GM12878 (cell line): ENCODE results near the gene REEP6. TPM values are rescaled to one million over a fixed set of nuclear protein-coding genes. Genes with fewer than 3 reads are reported as not detected.

Experiments
- ATAC-seq: fragments of 200-7000 bp; cut with Tn5 transposase; 3 replicates; pipeline ENCODE4 v1.9.1; 2020; ENCODE audit warnings: mild to moderate bottlenecking, moderate library complexity
- BruUV-seq: library from RNA; stranded (reverse); fragments of 400-500 nt; replicated peaks from 2 replicates; lab custom pipeline; 2021; lab: Mats Ljungman, UMichigan
- CTCF ChIA-PET: fragments of 300-600 bp; sonication (Branson Sonifier 250); formaldehyde crosslinking; extraction: SDS; loops from one replicate; lab custom pipeline; 2021; ENCODE audit warnings: inconsistent platforms; lab: Yijun Ruan, JAX
- POLR2A ChIA-PET: fragments of 350-600 bp; formaldehyde crosslinking; extraction: SDS; loops from one replicate; lab custom pipeline; 2021; ENCODE audit warnings: inconsistent platforms; lab: Charles Lee
- RAD21 ChIA-PET: fragments of 300-600 bp; sonication (Branson Sonifier 250); formaldehyde crosslinking; loops from one replicate; lab custom pipeline; 2023; ENCODE audit warnings: antibody characterized with exemption; ENCODE audit not compliant: unreplicated experiment; lab: Charles Lee
- SMC1A ChIA-PET: fragments of 300-600 bp; sonication (Branson Sonifier 250); formaldehyde crosslinking; loops from one replicate; lab custom pipeline; 2023; ENCODE audit not compliant: unreplicated experiment, uncharacterized antibody; lab: Charles Lee
- DNase-seq: peaks from one replicate; pipeline ENCODE4 v3.0.0-alpha.2; 2011; ENCODE audit warnings: low read depth, low spot score
- FAIRE-seq: peaks from 3 replicates; lab custom pipeline; 2011; peaks lifted over from hg19 to GRCh38; lab: Jason Lieb, UNC
- H2AFZ ChIP-seq: 2 replicates; pipeline ENCODE4 v1.6.0; 2011; ENCODE audit warnings: low read depth, low read length, control low read depth; ENCODE audit not compliant: control insufficient read depth
- H3K27ac ChIP-seq: 2 replicates; pipeline ENCODE4 v1.5.1; 2011; ENCODE audit warnings: control low read depth; ENCODE audit not compliant: control insufficient read depth, insufficient read depth
- H3K27me3 ChIP-seq, 2 experiments: replicated peaks in 1 of 2; 2 replicates each; pipeline versions ENCODE4 v1.6.0 to v1.6.1; 2011; ENCODE audit warnings: low read length in 1 of 2; ENCODE audit not compliant: control insufficient read depth in 2 of 2, insufficient read depth in 2 of 2
- H3K36me3 ChIP-seq, 2 experiments: 2 replicates each; pipeline ENCODE4 v1.5.1; 2011; ENCODE audit warnings: low read length in 1 of 2; ENCODE audit not compliant: control insufficient read depth in 2 of 2, insufficient read depth in 2 of 2
- H3K4me1 ChIP-seq: 2 replicates; pipeline ENCODE4 v1.6.1; 2011; ENCODE audit warnings: mild to moderate bottlenecking, low read length, moderate library complexity, mixed read lengths; ENCODE audit not compliant: control insufficient read depth, insufficient read depth
- H3K4me2 ChIP-seq: 2 replicates; pipeline ENCODE4 v1.6.0; 2011; ENCODE audit warnings: control low read depth; ENCODE audit not compliant: control insufficient read depth, insufficient read depth
- H3K4me3 ChIP-seq: fragments of 200-600 bp; sonication (generic); 2 replicates; pipeline ENCODE4 v1.5.1; 2016
- H3K79me2 ChIP-seq: 2 replicates; pipeline ENCODE4 v1.6.0; 2011; ENCODE audit warnings: low read length; ENCODE audit not compliant: control insufficient read depth, insufficient read depth
- H3K9ac ChIP-seq: 2 replicates; pipeline ENCODE4 v1.8.0; 2011; ENCODE audit warnings: low read length, control low read depth, mixed read lengths; ENCODE audit not compliant: control insufficient read depth, insufficient read depth
- H3K9me3 ChIP-seq: replicated peaks from 3 replicates; pipeline ENCODE4 v1.5.1; 2011; ENCODE audit warnings: mild to moderate bottlenecking, low read length; ENCODE audit not compliant: control insufficient read depth, insufficient read depth
- H4K20me1 ChIP-seq: 2 replicates; pipeline ENCODE4 v1.6.0; 2011; ENCODE audit not compliant: control insufficient read depth, insufficient read depth
- JUND ChIP-seq: IDR thresholded peaks from 2 replicates; pipeline ENCODE4 v1.6.1; 2012; ENCODE audit warnings: low read depth, mild to moderate bottlenecking, low read length, improper control_type of control experiment, moderate library complexity
- MEF2B ChIP-seq: fragments of 450-650 bp; IDR thresholded peaks from 2 replicates; pipeline ENCODE4 v1.6.1; 2018; ENCODE audit warnings: mild to moderate bottlenecking, moderate library complexity; ENCODE audit not compliant: partially characterized antibody, poor library complexity, severe bottlenecking
- POLR2AphosphoS5 ChIP-seq: IDR thresholded peaks from 2 replicates; pipeline ENCODE4 v1.6.1; 2011; ENCODE audit warnings: mild to moderate bottlenecking, low read length, inconsistent platforms
- SMAD5 ChIP-seq: IDR thresholded peaks from 2 replicates; pipeline ENCODE4 v1.6.1; 2016; ENCODE audit warnings: antibody characterized with exemption, low read depth
- STAT1 ChIP-seq: fragments of 450-650 bp; conservative IDR thresholded peaks from 2 replicates; pipeline ENCODE4 v1.6.1; 2014; ENCODE audit warnings: antibody characterized with exemption, mild to moderate bottlenecking
- STAT3 ChIP-seq: IDR thresholded peaks from 2 replicates; pipeline ENCODE4 v1.6.1; 2011; ENCODE audit warnings: low read depth, low read length, improper control_type of control experiment
- ZNF24 ChIP-seq: fragments of 450-650 bp; IDR thresholded peaks from 2 replicates; pipeline ENCODE4 v1.6.1; 2017; ENCODE audit warnings: antibody characterized with exemption, mild to moderate bottlenecking
- WGBS: methylation state at CpG from one replicate; pipeline ENCODE4 v1.1.6; 2016; ENCODE audit warnings: low lambda C conversion rate; ENCODE audit not compliant: insufficient replicate concordance, insufficient coverage; ENCODE audit errors: missing lambda C conversion rate; 5-methylcytosine and 5-hydroxymethylcytosine counted together
- in situ Hi-C: fragments of 300-500 bp; cut with MboI; formaldehyde crosslinking; loops from 9 replicates; pipeline ENCODE4 v1.14.3; 2018; ENCODE audit warnings: mixed read lengths
- intact Hi-C: fragments of 100-400 bp; cut with micrococcal nuclease; formaldehyde crosslinking; loops from one replicate; pipeline ENCODE4 v1.14.2; 2022; ENCODE audit not compliant: unreplicated experiment
- polyA plus RNA-seq, 11 experiments: library from polyadenylated mRNA; depleted of rRNA in 4 of 11; unstranded in 6 of 11; stranded (reverse) in 5 of 11; fragments of >200 nt; fragmentation: Nextera tagmentation in 4 of 11; fragmentation: Illumina TruSeq in 1 of 11; extraction: Ambion mirVana in 4 of 11; extraction: Trizol in 1 of 11; gene quantifications; 1 replicate in 1 of 11; 2 replicates in 10 of 11; pipeline versions ENCODE4 v1.2.1 to v1.2.3, GENCODE V29; 2011 to 2016; ENCODE audit warnings: inconsistent platforms in 2 of 11, missing spikeins in 2 of 11, low read depth in 1 of 11
- total RNA-seq, 4 experiments: library from RNA; depleted of rRNA in 3 of 4; stranded (reverse); fragments of >200 nt in 3 of 4; fragmentation: Illumina TruSeq in 1 of 4; extraction: Trizol in 1 of 4; gene quantifications; 2 replicates each; pipeline versions ENCODE4 v1.2.1 to v1.2.3, GENCODE V29; 2013 to 2021
- TF ChIP-seq, protein P1 (sequence below): fragments of 450-650 bp; IDR thresholded peaks from 2 replicates; pipeline ENCODE4 v1.6.1; 2017; ENCODE audit warnings: mild to moderate bottlenecking, moderate library complexity

REEP6 gene
- total and polyA plus RNA-seq, 10 of the 15 experiments (the other 5 are each of a cell fraction or from before 2014, with no cell fraction given), result 0.06 to 1.1 (median 0.39) TPM; not detected in 2

GRCh38 chr19:1522838-1523237 lies 31.9 kb downstream of the REEP6 start (continued):
- TF ChIP-seq, protein P1, sequence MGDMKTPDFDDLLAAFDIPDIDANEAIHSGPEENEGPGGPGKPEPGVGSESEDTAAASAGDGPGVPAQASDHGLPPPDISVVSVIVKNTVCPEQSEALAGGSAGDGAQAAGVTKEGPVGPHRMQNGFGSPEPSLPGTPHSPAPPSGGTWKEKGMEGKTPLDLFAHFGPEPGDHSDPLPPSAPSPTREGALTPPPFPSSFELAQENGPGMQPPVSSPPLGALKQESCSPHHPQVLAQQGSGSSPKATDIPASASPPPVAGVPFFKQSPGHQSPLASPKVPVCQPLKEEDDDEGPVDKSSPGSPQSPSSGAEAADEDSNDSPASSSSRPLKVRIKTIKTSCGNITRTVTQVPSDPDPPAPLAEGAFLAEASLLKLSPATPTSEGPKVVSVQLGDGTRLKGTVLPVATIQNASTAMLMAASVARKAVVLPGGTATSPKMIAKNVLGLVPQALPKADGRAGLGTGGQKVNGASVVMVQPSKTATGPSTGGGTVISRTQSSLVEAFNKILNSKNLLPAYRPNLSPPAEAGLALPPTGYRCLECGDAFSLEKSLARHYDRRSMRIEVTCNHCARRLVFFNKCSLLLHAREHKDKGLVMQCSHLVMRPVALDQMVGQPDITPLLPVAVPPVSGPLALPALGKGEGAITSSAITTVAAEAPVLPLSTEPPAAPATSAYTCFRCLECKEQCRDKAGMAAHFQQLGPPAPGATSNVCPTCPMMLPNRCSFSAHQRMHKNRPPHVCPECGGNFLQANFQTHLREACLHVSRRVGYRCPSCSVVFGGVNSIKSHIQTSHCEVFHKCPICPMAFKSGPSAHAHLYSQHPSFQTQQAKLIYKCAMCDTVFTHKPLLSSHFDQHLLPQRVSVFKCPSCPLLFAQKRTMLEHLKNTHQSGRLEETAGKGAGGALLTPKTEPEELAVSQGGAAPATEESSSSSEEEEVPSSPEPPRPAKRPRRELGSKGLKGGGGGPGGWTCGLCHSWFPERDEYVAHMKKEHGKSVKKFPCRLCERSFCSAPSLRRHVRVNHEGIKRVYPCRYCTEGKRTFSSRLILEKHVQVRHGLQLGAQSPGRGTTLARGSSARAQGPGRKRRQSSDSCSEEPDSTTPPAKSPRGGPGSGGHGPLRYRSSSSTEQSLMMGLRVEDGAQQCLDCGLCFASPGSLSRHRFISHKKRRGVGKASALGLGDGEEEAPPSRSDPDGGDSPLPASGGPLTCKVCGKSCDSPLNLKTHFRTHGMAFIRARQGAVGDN, result no peak
- no peak for TF ChIP-seq STAT3
- TF ChIP-seq MEF2B, result no peak
- TF ChIP-seq, all 136 proteins: peak for 0

GRCh38 chr19:1523412-1524286 lies 32.7 kb downstream of the REEP6 start, which contains the start of gene PLK5:
TSS of gene PLK5 (plus strand) at chr19:1524077. CDS start at chr19:1526997, 2,920 bp downstream.
- Histone ChIP-seq H3K9ac (no peak within 1 kb of the TSS), H3K36me3 (no peaks in the 10 kb centered on the region), H3K9me3 (no peaks in the 10 kb centered on the region), H3K4me2 (no peak within 1 kb of the TSS), H3K79me2 (no peaks in the 10 kb centered on the region), H3K4me1 (no peaks in the 10 kb centered on the region), H3K4me3 (no peak within 1 kb of the TSS), H2AFZ (no peak within 1 kb of the TSS), H4K20me1 (no peaks in the 10 kb centered on the region), H3K27me3 (peaks cover 0 to 2% of the 10 kb centered on the region in 2 experiments; a peak in 3 of 4 replicates), H3K27ac (no peak within 1 kb of the TSS)
- RAD21 ChIA-PET, result no interaction called here
- 53% methylated on average over 51 of the region's 92 CpGs for WGBS
- no TSS peak for BruUV-seq
- POLR2A ChIA-PET, result no interaction called here
- SMC1A ChIA-PET, result no interaction called here
- intact Hi-C loops, result no loop called here
- DNase-seq (no peak), ATAC-seq (no peak), FAIRE-seq (no peak)
- in situ Hi-C loops, result no loop called here
- TF ChIP-seq POLR2AphosphoS5, result no peak
- TF ChIP-seq ZNF24, result no peak
- TF ChIP-seq JUND, result no peak
- TF ChIP-seq STAT1, result no peak
- TF ChIP-seq SMAD5, result no peak
- CTCF ChIA-PET, result no interaction called here
